Mucosa of gallbladder (tissue), 1 donor: Measurements from ENCODE around the gene STOX2. TPM values are rescaled to one million over a fixed set of nuclear protein-coding genes. Genes with fewer than 3 reads are reported as not detected.
"Not testable (repeated sequence)": the region's sequence is repeated elsewhere in the genome, so short reads cannot be mapped to it uniquely, and the experiment has no call there.

Source experiments
- DNase-seq: peaks from one replicate; pipeline ENCODE4 v3.0.0-alpha.2; 2020; ENCODE audit warnings: low spot score
- total RNA-seq: library from RNA; stranded (reverse); gene quantifications from one replicate; pipeline ENCODE4 v1.2.1, GENCODE V29; 2021
- donor health status: DM: no; HTN: no; CAD: no.

The STOX2 gene
- total RNA-seq, 1 donor from 2014 or later: 6.6 TPM

- DNase-seq: no peak
These were observed 30.9 kb downstream of the STOX2 start for GRCh38 chr4:183936047-183936446.

DNA sequence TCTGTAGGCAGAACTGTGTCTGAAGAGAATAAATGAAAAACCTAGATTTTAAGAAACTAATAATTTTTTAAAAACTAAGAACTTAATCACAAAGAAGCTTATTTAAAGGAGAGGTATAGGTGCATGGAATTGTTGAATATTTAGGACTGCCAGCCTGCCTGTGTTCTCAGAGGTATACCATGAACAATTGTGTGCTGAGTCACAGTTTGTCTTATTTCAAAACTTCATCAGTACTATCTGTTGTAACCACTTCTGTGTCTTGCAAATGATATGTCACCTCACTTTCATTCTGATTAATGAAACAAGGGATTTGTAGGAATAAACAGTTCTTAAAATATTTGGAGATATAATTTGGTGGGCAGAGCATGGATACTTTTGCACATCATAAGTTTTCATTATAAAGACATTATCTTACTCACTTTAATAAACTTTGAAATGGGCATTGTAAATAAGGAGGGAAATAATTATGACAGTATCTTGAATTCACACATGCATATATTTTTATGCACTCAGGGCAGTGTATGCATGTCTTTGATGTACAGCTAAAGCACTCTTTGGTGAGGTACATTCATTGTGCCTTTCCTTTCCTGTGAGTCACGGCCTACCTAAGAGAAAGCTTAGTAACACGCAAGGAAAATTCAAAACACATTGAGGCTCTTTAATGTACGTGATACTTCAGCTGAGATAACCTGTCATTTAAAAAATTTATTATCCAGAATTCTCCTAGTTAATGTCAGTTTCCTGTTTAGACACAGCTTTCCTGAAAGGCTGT lies 31.7 kb downstream of the STOX2 start:
- no peak for DNase-seq

DNA sequence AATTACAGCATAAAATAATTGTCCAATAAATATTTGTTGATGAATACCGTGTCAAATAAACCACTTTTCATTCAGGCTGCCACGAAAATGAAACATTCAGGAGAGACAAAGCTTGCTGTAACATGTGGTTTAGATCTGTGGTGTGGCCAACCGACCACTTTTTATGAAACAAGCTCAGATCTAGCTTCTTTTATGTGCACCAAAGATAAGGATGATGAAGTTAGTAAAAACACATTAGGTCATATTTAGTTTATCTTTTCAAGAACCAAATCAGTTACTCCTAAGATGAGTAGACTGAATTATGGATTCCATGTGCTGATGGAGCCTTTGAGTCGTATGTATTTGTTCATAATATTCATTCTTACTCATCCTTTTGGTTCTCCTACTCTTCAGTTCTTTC lies 35.8 kb downstream of the STOX2 start:
- DNase-seq: no peak

DNA sequence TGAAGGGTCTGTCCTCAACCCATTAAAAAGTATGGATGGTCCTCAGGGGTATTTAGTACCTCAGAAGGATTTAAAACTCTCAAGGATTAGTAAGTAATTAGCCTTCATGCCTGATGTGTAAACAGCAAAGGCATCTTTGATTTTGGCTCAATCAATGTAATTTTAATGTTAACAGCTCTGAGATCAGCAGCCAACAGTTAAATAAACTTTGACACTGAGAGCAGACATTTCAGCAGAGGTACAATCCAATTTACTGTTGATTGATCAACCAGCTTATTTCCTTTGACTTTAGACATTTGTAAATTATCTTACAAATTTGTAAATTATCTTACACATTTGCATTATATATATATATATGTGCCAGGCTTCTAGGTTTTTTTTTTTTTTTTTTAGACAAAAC lies 36.9 kb downstream of the STOX2 start:
- no peak for DNase-seq

- DNase-seq: no peak
These were observed 40.6 kb downstream of the STOX2 start for GRCh38 chr4:183945741-183946140.

- DNase-seq: no peak
These were observed 45.4 kb downstream of the STOX2 start for GRCh38 chr4:183950536-183950935.

GRCh38 chr4:183952652-183953051 lies 47.5 kb downstream of the STOX2 start:
- DNase-seq: not testable (repeated sequence)

- DNase-seq: no peak
These were observed 54.4 kb downstream of the STOX2 start for GRCh38 chr4:183959319-183960045.

GRCh38 chr4:183960046-183960420 lies 54.9 kb downstream of the STOX2 start:
- DNase-seq: peak; percentile 16

GRCh38 chr4:183960962-183961541 lies 55.9 kb downstream of the STOX2 start:
- DNase-seq: no peak

- no peak for DNase-seq
These were observed 56.7 kb downstream of the STOX2 start for GRCh38 chr4:183961795-183962194.

GRCh38 chr4:183962419-183962818 lies 57.3 kb downstream of the STOX2 start:
- no peak for DNase-seq

DNA sequence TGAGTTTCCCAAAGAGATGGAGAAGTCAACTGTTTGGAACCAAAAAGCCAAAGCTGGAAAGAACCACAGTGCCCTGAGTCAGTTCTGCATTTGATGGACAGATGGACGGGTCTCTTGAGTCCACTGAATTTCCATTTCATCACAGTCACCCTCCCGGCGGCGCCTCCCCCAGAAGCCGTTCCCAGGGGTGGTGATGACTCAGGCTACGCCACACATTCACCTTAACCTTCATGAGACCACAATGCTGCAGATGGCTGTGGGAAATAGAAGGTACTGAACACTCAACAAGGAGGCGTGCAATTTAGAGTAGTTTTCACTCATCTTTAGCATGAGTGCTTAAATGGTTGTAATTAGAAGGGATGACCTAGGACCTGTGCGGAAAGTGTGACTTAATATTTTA lies 61.3 kb downstream of the STOX2 start:
- no peak for DNase-seq

GRCh38 chr4:183967266-183967665 lies 62.2 kb downstream of the STOX2 start:
- no peak for DNase-seq

GRCh38 chr4:183968502-183968901 lies 63.4 kb downstream of the STOX2 start:
- no peak for DNase-seq

DNA sequence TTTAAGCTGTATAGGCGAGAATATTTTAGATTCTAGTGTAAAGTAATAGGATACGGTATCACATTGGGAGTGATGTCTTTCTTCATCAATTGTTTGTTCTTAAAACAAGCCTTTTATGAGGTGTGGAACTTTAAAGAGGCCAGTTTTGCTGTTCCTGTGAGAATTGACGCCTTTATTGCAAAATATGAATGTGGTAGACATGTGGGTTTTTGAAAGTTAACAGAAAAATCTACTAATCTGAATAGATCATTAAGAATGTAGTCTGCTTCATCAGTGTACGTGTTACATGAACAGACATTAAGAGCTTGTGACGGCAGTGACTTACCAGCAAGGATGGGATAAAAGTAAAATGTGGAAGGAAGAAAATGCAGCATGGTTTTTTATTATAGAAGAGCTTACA lies 63.8 kb downstream of the STOX2 start:
- DNase-seq: no peak

DNA sequence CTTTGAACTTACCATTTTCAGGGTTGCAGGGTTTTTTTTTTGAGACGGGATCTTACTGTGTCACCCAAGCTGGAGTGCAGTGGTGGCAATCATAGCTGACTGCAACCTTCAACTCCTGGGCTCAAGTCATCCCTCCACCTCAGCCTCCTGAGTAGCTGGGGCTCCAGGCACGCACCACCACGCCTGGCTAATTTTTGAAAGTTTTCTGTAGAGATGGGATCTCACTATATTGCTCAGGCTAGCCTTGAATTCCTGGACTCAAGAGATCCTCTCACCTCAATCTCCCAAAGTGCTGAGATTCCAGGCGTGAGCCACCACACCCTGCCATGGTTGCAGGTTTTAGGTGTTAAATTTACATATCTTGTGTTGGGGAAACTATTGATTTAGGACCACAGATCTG lies 64.5 kb downstream of the STOX2 start:
- DNase-seq: no peak

DNA sequence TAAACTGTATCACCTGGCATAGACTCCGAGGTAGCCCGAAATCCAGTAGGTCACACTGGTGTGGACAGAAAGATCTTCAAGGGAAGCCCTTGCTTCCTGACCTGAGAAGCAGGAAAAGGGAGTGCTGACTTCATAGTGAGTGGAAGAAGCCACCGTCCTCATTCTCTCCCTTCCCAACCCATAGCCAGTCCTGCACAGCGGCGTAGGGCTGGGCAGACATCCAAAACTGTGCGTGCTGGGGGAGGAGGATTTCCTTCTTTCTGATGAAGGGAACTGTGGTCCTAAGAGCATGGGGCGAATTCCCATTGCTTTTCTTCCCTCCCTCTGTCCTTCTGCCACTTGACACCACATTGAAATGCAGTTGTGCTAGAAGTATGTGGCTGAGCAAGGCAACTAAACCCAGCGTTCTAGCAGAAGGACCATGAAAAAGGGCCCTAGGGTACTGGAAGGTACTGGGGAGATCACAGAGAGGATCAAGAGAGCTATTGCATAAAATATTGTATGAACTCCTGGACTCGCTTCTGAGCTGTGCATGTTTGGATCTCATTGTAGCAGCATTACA lies 66.9 kb downstream of the STOX2 start:
- no peak for DNase-seq

DNA sequence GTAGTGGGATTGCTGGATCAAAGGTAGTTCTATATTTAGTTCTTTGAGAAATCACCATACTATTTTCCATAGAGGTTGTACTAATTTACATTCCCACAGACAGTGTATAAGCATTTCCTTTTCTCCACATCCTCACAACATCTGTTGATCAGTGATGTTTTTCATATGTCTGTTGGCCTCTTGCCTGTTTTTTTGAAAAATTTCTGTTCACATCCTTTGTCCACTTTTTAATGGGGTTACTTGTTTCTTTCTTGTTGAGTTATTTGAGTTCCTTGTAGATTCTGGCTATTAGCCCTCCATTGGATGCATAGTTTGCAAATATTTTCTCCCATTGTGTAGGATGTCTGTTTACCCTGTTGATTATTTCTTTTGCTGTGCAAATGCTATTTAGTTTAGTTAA lies 72.6 kb downstream of the STOX2 start:
- no peak for DNase-seq

GRCh38 chr4:183984566-183984965 lies 79.5 kb downstream of the STOX2 start:
- DNase-seq: no peak

DNA sequence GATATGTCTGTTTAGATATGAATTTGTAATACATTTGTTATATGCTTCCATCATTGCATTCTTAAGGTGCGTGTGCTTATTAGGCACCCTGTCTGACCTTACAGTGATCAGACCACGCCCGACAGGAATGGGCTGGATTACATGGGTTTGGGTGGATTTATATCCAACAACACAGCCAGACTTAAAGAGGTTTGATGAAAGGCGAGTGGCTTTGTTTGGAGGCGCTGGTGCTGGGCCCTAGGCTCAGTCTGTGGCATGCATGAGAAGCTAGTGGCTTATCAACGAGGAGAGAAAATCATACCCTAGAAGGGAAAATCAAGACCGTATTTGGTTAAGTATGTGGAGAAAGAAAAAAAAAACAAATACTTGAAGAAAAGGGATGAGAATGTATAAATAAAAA lies 80.7 kb downstream of the STOX2 start:
- no peak for DNase-seq

DNA sequence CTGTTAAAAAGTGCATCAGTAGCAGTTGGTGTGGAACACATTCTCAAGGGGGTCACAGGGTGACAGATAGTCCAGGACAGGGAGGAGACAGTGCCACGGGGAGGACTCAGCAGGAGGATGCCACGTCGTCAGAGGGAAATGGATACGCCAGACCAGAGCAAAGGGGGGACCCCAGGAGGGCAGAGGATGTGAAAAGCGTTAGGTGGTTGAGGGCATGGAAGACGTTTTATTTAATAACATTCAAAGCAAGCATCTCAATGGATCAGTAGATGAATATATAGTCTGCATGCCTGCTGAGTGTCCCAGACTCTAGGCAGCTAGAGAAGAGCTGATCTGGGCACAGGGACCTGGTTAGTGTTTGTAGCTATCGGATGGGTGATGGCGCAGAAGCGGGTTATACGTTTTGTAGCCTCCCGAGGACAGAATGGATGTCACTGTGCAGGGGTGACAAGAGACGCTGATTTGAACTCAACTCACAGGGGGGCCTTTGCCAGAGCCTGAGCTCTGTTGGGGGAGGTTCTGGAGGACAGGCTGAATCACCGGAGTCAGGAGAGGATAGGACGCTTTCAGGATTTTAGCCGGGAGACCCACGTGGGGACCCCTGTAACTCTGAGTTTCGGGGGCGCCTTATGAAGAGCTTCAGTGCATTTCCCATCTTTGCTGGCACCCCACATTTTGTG lies 81.3 kb downstream of the STOX2 start:
- DNase-seq: no peak
